Measurements from ENCODE around the gene LDLRAD3.

The LDLRAD3 gene

DNA sequence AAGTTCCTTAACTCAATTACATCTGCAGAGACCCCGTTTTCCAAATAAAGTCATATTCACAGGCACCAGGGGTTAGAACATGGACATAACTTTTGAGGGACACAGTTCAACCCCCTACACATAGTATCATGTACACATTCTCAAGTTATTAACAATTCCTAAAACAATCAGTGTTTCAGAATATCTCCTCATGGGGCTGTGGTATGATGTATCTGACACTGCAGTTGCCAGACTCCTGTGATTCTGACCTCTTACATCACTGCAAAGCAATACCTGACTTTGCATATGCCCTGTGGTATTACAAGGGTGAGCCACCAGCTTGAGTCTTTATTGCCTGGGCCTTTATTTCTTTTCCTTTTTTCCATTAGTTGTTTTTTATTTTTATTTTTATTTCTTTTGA, 203.6 kb downstream of the LDLRAD3 start:
- Histone ChIP-seq H3K79me2 (ENCODE audit: insufficient read depth, low read length) (no peaks in the 10 kb centered on the region), H3K9me2 (replicated peaks; ENCODE audit: low read depth, low read length) (no peaks in the 10 kb centered on the region), H3K4me3 (ENCODE audit: low read length, poor library complexity, severe bottlenecking) (no peak overlapping the region), H3K36me3 (ENCODE audit: insufficient read depth, low read length) (no peaks in the 10 kb centered on the region), H3K4me1 (ENCODE audit: insufficient read depth, low read length, poor library complexity, severe bottlenecking) (peaks cover 12% of the 10 kb centered on the region), H4K20me1 (ENCODE audit: insufficient read depth, low read length, poor library complexity, severe bottlenecking) (no peaks in the 10 kb centered on the region), H3K27me3 (ENCODE audit: insufficient read depth, low read length, poor library complexity, severe bottlenecking) (no peaks in the 10 kb centered on the region), H3F3A (ENCODE audit: low read depth) (no peaks in the 10 kb centered on the region), H2AFZ (ENCODE audit: low read length) (no peak overlapping the region), H3K9ac (ENCODE audit: low read depth, low read length, poor library complexity, severe bottlenecking) (no peak overlapping the region), H3K9me3 (ENCODE audit: insufficient read depth, low read depth, low read length) (no peaks in the 10 kb centered on the region), H3K4me2 (ENCODE audit: low read depth, low read length, poor library complexity, severe bottlenecking) (no peak overlapping the region)
- TF ChIP-seq, protein P1, sequence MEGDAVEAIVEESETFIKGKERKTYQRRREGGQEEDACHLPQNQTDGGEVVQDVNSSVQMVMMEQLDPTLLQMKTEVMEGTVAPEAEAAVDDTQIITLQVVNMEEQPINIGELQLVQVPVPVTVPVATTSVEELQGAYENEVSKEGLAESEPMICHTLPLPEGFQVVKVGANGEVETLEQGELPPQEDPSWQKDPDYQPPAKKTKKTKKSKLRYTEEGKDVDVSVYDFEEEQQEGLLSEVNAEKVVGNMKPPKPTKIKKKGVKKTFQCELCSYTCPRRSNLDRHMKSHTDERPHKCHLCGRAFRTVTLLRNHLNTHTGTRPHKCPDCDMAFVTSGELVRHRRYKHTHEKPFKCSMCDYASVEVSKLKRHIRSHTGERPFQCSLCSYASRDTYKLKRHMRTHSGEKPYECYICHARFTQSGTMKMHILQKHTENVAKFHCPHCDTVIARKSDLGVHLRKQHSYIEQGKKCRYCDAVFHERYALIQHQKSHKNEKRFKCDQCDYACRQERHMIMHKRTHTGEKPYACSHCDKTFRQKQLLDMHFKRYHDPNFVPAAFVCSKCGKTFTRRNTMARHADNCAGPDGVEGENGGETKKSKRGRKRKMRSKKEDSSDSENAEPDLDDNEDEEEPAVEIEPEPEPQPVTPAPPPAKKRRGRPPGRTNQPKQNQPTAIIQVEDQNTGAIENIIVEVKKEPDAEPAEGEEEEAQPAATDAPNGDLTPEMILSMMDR (conservative IDR thresholded peaks at IDR 0.05; ENCODE audit: low read length) = no peak
- no peak for TF ChIP-seq EZH2phosphoT487 (IDR thresholded peaks at IDR 0.05; ENCODE audit: borderline replicate concordance)

DNA sequence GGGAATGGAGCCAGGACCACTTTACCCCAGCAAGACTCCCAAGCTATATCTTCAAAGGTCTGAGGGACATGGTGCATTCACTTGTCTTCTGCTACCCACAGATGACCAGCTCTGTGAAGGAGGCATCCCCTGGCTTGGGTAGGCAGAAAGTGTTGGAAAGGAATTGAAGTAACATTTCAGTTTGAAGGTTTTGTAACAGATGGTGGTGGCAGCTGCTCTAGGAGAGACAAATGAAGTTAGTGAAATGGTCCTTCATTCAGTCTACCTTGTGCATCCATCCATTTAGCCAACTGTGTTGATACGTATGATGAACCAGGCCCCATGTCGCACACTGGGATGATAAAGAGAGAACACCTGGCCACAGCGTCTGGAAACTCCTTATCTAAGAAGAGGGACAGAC, 204.8 kb downstream of the LDLRAD3 start:
- Histone ChIP-seq H2AFZ (ENCODE audit: low read length) (no peak overlapping the region), H3K9ac (ENCODE audit: low read depth, low read length, poor library complexity, severe bottlenecking) (no peak overlapping the region), H3K27me3 (ENCODE audit: insufficient read depth, low read length, poor library complexity, severe bottlenecking) (no peaks in the 10 kb centered on the region), H3K36me3 (ENCODE audit: insufficient read depth, low read length) (no peaks in the 10 kb centered on the region), H4K20me1 (ENCODE audit: insufficient read depth, low read length, poor library complexity, severe bottlenecking) (no peaks in the 10 kb centered on the region), H3K4me1 (ENCODE audit: insufficient read depth, low read length, poor library complexity, severe bottlenecking) (peaks cover 12% of the 10 kb centered on the region), H3K4me3 (ENCODE audit: low read length, poor library complexity, severe bottlenecking) (no peak overlapping the region), H3K4me2 (ENCODE audit: low read depth, low read length, poor library complexity, severe bottlenecking) (no peak overlapping the region), H3K9me2 (replicated peaks; ENCODE audit: low read depth, low read length) (no peaks in the 10 kb centered on the region), H3K79me2 (ENCODE audit: insufficient read depth, low read length) (no peaks in the 10 kb centered on the region), H3K9me3 (ENCODE audit: insufficient read depth, low read depth, low read length) (no peaks in the 10 kb centered on the region), H3F3A (ENCODE audit: low read depth) (no peaks in the 10 kb centered on the region)
- TF ChIP-seq EZH2phosphoT487 (IDR thresholded peaks at IDR 0.05; ENCODE audit: borderline replicate concordance) = no peak
- TF ChIP-seq, protein P1 (conservative IDR thresholded peaks at IDR 0.05; ENCODE audit: low read length) = no peak

DNA sequence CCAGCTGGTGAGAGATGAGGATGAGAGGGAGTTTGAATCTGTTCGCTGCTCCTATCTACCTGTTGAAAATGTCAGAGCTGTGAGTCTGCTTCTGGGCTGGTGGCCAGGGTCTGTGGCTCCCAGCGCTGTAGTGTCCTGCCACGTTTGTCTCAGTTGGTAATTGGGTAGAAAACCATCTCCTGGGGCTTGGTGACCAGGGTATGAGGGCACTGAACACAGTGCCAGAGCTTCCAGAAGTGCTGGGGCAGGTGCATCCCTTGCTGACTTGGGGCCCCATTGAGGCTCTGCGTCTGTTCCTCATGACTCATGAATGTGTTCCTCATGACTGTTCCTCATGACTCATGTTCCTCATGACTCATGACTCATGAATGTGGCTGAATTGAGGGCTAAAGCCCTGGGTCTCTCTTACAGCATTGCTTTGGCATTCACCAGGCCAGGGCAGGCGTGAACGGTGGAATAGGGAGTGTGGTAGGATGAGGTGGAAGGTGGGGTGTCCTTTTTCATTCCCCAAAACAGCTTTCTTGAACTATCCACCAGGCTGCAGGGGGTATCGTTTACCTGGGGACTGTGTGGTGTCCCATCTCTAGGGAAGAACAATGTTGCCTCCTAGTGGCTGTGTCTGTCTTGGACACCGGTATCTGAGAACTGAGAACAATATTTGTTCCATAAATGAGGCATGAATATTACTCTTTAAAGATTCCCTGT, 205.8 kb downstream of the LDLRAD3 start:
- Histone ChIP-seq H3K9me2 (replicated peaks; ENCODE audit: low read depth, low read length) (no peaks in the 10 kb centered on the region), H4K20me1 (ENCODE audit: insufficient read depth, low read length, poor library complexity, severe bottlenecking) (no peaks in the 10 kb centered on the region), H3K9ac (ENCODE audit: low read depth, low read length, poor library complexity, severe bottlenecking) (no peak overlapping the region), H3K4me2 (ENCODE audit: low read depth, low read length, poor library complexity, severe bottlenecking) (peak overlapping the region; percentile 56), H3K9me3 (ENCODE audit: insufficient read depth, low read depth, low read length) (no peaks in the 10 kb centered on the region), H2AFZ (ENCODE audit: low read length) (peak overlapping the region; percentile 72; the same call in 1 of the 2 replicates), H3K4me3 (ENCODE audit: low read length, poor library complexity, severe bottlenecking) (peak overlapping the region; percentile 32), H3K27me3 (ENCODE audit: insufficient read depth, low read length, poor library complexity, severe bottlenecking) (no peaks in the 10 kb centered on the region), H3K79me2 (ENCODE audit: insufficient read depth, low read length) (no peaks in the 10 kb centered on the region), H3K4me1 (ENCODE audit: insufficient read depth, low read length, poor library complexity, severe bottlenecking) (peaks cover 12% of the 10 kb centered on the region), H3F3A (ENCODE audit: low read depth) (no peaks in the 10 kb centered on the region), H3K36me3 (ENCODE audit: insufficient read depth, low read length) (no peaks in the 10 kb centered on the region)
- TF ChIP-seq EZH2phosphoT487 (IDR thresholded peaks at IDR 0.05; ENCODE audit: borderline replicate concordance) = no peak
- TF ChIP-seq, protein P1 (conservative IDR thresholded peaks at IDR 0.05; ENCODE audit: low read length) = peak; percentile 86

Measured in Loucy (cell line).